ENCODE results near the gene PCDHGB3.

DNA sequence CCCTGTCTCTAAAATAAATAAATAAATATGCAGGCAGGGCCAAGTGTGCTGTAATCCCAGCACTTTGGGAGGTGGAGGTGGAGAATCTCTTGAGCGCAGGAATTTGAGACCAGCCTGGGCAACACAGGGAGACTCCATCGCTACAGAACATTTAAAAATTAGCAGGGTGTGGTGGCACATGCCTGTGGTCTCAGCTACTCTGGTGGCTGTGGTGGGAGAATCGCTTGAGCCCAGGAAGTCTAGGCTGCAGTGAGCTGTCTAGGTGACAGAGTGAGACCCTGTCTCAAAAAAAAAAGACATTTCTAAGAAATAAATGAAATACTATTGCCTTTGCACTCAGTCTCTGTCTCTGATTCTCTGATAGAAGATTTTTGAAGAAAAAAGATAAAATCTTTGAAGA is 41.5 kb downstream of the PCDHGB3 start:
- TF ChIP-seq POLR2AphosphoS5 (IDR thresholded peaks at IDR 0.05; ENCODE audit: low read depth, low read length) (no peak), REST (IDR thresholded peaks at IDR 0.05; ENCODE audit: insufficient read depth in 1 of 2, low read depth in 2 of 2, low read length in 2 of 2) (no peak)

Data from PFSK-1 (cell line).